Measurements from ENCODE around the gene DPYSL4. TPM values are rescaled to one million over a fixed set of nuclear protein-coding genes. Genes with fewer than 3 reads are reported as not detected.

The DPYSL4 gene
- total RNA-seq, 1 experiment from 2014 or later: 26.3 TPM

GRCh38 chr10:132195366-132196075, 8.8 kb downstream of the DPYSL4 start:
- Histone ChIP-seq H3K9me3 (ENCODE audit: control insufficient read depth, low read depth, low read length) (no peaks in the 10 kb centered on the region), H4K20me1 (ENCODE audit: control insufficient read depth, insufficient read depth, insufficient read length) (no peaks in the 10 kb centered on the region), H3K27me3 (ENCODE audit: insufficient read depth, low read length) (no peaks in the 10 kb centered on the region), H3K79me2 (ENCODE audit: insufficient read depth, low read length) (no peaks in the 10 kb centered on the region), H3K4ac (ENCODE audit: low read depth, low read length) (no peak overlapping the region), H2AK5ac (ENCODE audit: insufficient read length, low read length) (no peak overlapping the region), H2BK120ac (ENCODE audit: low read depth, low read length, poor library complexity, severe bottlenecking) (no peak overlapping the region), H3K18ac (ENCODE audit: insufficient read length, low read depth, low read length) (no peak overlapping the region), H3K9ac (ENCODE audit: extremely low read depth, insufficient read length, low read length) (no peak overlapping the region), H3K23ac (ENCODE audit: insufficient read length, low read depth, low read length) (no peak overlapping the region), H3K79me1 (ENCODE audit: insufficient read depth, low read depth, low read length, poor library complexity, severe bottlenecking) (no peaks in the 10 kb centered on the region), H2BK20ac (ENCODE audit: low read depth, low read length, poor library complexity, severe bottlenecking) (no peak overlapping the region), H3T11ph (ENCODE audit: low read length) (no peak overlapping the region), H3K4me1 (ENCODE audit: insufficient read depth, low read length) (no peaks in the 10 kb centered on the region), H3K4me2 (ENCODE audit: insufficient read depth, insufficient read length, low read length) (no peak overlapping the region), H2BK15ac (ENCODE audit: low read depth, low read length) (no peak overlapping the region), H4K5ac (ENCODE audit: insufficient read length, low read depth, low read length) (no peak overlapping the region), H3K23me2 (ENCODE audit: insufficient read length, low read depth, low read length, poor library complexity, severe bottlenecking) (no peaks in the 10 kb centered on the region), H3K14ac (ENCODE audit: insufficient read depth, low read length) (no peak overlapping the region), H2AFZ (ENCODE audit: low read length) (no peak overlapping the region), H3K56ac (ENCODE audit: insufficient read length, low read depth, low read length) (no peak overlapping the region), H3K27ac (ENCODE audit: insufficient read length, low read depth, low read length) (no peak overlapping the region), H2BK5ac (ENCODE audit: insufficient read length, low read length) (no peak overlapping the region), H4K8ac (replicated peaks; ENCODE audit: insufficient read length, low read depth, low read length) (no peak overlapping the region), H2BK12ac (ENCODE audit: insufficient read length, low read depth, low read length) (no peak overlapping the region), H4K91ac (ENCODE audit: insufficient read length, low read depth, low read length) (no peak overlapping the region)
- H3K27ac Mint-ChIP-seq: no peak overlapping the region
- peaks cover 0 to 3% of the 10 kb centered on the region in 2 experiments; a peak in 3 of 5 replicates for H3K9me3 Mint-ChIP-seq
- no peak overlapping the region for H3K4me3 Mint-ChIP-seq
- H3K4me1 Mint-ChIP-seq: no peaks in the 10 kb centered on the region
- peaks cover 5 to 32% (median 28%) of the 10 kb centered on the region in 3 experiments; a peak in 6 of 7 replicates for H3K36me3 Mint-ChIP-seq (ENCODE audit: insufficient read depth in 1 of 3, low read depth in 3 of 3)
- WGBS (ENCODE audit: extremely low coverage, insufficient read length, low lambda C conversion rate): no CpG with 5 or more reads among the region's 13 CpGs
- TF ChIP-seq CTCF (conservative IDR thresholded peaks at IDR 0.05): no peak
- DNase-seq: no peak
- no peaks in the 10 kb centered on the region for H3K27me3 Mint-ChIP-seq (ENCODE audit: low read depth)

All from H9 (cell line).